Peyer's patch (tissue), 4 donors: ENCODE results near the gene KLHDC8A.

Source experiments
- POLR2A ChIP-seq, 2 donors: fragments of 450-650 bp; IDR thresholded peaks; one replicate each; pipeline ENCODE4 v1.5.1; 2017; ENCODE audit warnings: antibody characterized with exemption in 2 of 2, mild to moderate bottlenecking in 2 of 2, moderate library complexity in 2 of 2
- TF ChIP-seq, protein P1 (sequence below), 6 experiments: fragments of 450-650 bp in 4 of 6; fragments of 200-600 bp in 2 of 6; sonication (generic) in 1 of 6; IDR thresholded peaks; one replicate each; pipeline ENCODE4 v1.5.1; 2017 to 2019; ENCODE audit warnings: antibody characterized with exemption in 6 of 6, mild to moderate bottlenecking in 3 of 6, moderate library complexity in 1 of 6

DNA sequence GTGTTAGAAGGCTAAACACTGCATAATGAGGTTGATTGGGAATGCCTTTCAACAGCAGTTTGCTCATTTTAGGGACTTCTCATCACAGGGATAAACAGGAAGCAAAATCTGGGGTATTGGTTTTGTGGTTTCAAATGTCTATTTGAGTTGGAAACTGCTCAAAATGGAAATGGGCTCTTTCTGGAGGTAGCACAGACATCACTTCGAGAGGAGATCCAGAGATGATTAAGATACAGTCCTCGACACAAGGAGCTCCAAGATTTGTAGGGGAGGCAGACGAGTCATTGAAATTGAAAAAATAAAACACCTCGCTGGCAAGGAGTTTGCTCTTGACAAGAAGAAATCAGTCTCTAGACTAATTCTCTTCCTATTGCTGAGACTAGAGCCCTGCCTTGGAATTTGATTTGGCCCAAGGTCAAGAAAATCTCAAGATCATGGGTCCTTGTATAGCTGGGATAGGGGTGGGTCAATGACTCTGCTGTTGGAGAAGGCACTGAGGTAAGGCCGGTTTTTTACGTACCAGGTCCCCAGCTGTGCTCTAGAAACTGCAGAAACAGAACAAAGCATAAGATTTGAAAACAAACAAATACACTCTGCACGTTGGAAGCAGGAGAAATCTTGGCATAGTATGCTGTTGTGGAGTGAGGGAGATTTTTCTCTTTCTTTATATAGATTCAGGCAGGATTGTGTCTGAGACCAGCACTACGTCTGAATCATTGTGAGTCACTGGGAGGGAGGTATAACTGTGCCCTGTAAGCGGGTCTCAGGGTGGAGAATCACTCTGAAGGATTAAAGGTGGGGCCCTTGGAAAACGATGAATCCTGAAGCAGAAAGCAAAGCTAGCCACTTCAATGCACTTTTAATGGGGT is 17.7 kb upstream of the KLHDC8A start:
- TF ChIP-seq, protein P1, sequence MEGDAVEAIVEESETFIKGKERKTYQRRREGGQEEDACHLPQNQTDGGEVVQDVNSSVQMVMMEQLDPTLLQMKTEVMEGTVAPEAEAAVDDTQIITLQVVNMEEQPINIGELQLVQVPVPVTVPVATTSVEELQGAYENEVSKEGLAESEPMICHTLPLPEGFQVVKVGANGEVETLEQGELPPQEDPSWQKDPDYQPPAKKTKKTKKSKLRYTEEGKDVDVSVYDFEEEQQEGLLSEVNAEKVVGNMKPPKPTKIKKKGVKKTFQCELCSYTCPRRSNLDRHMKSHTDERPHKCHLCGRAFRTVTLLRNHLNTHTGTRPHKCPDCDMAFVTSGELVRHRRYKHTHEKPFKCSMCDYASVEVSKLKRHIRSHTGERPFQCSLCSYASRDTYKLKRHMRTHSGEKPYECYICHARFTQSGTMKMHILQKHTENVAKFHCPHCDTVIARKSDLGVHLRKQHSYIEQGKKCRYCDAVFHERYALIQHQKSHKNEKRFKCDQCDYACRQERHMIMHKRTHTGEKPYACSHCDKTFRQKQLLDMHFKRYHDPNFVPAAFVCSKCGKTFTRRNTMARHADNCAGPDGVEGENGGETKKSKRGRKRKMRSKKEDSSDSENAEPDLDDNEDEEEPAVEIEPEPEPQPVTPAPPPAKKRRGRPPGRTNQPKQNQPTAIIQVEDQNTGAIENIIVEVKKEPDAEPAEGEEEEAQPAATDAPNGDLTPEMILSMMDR (IDR thresholded peaks at IDR 0.05), result no peak
- TF ChIP-seq POLR2A (IDR thresholded peaks at IDR 0.05), result no peak
